T-helper 9 cell (primary cell): ENCODE measurements around the gene EFNB2.

Experiments
- DNase-seq: peaks from one replicate; pipeline ENCODE4 v3.0.0-alpha.2; 2020

EFNB2 gene

DNA sequence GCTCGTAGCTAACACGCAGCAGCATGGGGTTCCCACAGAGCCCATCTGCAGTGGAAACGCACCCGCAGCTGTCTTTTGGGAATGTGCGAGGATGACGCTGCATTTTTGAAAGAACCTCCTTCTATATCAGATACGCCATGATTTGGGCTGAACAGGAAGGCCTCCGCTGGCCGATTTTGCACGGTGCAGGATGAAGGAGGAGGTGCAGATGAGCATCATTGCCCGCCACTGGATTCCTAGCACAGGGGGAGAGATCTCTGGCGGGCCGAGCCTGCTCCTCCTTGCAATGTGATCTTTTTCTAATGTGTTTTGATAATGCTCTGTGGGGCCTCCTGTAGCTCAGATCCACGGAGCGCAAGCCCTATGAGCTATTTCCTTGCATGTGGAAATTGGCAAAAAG lies 55.5 kb downstream of the EFNB2 start:
- no peak for DNase-seq

GRCh38 chr13:106478116-106478515 lies 57.3 kb downstream of the EFNB2 start:
- no peak for DNase-seq

DNA sequence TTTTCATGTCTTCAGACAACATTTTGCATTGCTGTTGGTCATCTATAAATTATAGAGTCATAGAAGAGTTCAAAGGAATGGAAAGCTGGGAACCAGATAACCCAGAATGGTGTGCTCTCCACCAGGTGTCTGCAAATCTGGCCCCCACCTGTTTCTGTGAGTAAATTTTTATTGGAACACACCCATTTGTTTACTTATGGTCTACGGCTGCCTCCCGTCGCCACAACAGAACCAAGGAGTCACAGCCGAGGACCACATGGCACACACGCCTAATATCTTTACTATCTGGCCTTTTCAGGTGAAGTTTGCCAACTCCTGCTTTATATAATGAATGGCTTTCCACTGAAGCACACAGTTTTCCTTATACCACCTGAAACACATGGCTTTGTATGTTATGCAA lies 58.2 kb downstream of the EFNB2 start:
- no peak for DNase-seq

DNA sequence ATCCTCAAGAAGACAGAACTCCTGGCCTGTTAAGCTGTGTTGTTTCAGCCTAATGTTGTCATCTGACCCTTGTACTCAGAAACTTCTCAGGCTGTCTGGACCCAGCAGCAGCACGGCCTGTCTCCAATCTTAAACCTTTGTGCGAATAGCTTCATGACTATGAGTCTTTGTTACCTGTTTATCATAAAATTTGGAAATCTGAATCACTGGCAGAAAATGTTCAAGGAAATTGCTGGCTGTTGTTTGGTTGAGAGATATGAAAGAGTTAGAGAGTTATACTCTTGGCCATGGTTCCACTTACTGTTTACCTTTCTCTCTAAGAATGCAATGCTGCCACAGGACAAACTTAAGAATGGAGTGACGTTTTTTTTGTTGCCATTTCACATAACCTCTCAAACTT lies 59.6 kb downstream of the EFNB2 start:
- no peak for DNase-seq

DNA sequence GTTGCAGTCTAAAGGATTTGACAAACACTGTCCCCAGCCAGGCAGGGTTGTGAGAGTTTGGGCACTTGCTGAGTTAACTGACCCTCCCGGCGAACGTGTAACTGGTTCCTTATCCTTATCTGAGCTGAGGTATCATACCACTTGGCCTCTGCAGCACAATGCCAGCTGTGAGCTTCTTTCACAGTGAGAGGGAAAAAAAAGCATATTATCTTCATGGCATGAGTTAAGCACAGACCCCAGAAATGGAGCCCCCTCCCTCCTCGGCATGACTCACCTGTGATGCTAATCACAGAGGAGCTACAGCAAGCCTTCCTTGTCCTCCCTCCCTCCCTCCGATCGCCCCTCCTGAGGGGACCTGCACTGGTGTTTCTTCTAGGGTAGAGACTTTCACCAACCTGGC lies 60.5 kb downstream of the EFNB2 start:
- DNase-seq, result no peak

- DNase-seq, result no peak
These were observed 62.3 kb downstream of the EFNB2 start for GRCh38 chr13:106473154-106473553.

- DNase-seq, result no peak
These were observed 62.8 kb downstream of the EFNB2 start for GRCh38 chr13:106472621-106473020.

- DNase-seq, result no peak
These were observed 63.4 kb downstream of the EFNB2 start for GRCh38 chr13:106471957-106472543.

DNA sequence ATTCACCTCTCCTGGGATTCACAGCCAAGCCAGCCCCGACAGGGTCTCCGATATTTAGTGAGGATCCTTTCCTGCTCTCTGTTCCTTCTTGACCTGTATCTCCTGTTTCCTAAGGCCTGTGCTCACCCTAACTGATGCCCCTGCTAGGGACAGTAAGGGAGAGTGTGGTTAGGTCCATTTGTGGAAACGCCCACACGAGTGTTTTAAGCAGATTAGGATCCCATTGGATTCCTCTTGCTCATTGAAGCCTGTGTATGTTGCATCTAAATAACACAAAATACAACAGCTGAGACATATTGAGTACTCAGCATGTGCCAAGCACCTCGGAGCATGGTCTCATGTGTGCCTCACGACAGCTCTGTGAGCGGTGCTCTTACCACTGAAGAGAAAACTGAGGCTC lies 64.9 kb downstream of the EFNB2 start:
- DNase-seq, result no peak

DNA sequence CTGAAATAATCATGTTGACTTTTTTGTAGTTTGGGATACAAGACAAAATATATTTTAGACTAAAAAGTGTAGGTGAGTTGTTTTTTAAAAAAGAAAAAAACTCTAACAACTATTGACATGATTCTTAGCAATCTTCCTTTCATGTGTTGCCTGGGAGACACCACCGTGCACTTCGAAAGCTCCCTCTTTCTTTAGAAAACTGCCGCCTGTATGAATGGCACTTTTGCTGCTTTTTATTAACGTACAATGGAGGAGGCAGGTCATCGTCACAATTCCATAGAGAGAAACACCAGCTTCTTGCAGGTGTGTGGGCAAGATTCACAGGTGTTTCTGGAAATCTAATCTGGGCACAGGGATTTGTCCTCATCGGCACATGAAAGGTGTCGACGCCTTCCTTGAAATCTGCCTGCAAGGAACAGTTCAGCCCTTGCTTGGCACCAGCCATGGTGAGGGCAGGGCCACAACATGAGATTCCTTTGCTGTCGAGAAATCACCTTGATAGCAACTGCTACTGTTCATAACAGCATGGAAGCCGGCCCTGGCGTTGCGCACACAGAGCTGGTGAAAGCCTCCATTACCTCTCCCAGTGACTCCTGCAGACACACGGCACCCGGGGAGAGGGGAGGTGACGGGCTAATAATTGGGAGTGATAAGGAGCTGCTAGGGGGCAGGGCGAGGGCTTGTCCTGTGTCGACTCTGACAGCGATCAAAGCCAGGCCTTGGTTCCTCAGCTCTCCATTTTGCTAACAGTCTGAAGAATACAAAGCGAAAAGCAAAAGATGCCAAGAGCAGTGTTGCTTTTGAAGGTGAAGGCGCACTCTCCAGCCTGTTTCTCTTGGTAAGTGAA lies 66.5 kb downstream of the EFNB2 start:
- DNase-seq, result no peak

GRCh38 chr13:106468207-106468606 lies 67.3 kb downstream of the EFNB2 start:
- no peak for DNase-seq

GRCh38 chr13:106467427-106468122 lies 67.9 kb downstream of the EFNB2 start:
- no peak for DNase-seq

DNA sequence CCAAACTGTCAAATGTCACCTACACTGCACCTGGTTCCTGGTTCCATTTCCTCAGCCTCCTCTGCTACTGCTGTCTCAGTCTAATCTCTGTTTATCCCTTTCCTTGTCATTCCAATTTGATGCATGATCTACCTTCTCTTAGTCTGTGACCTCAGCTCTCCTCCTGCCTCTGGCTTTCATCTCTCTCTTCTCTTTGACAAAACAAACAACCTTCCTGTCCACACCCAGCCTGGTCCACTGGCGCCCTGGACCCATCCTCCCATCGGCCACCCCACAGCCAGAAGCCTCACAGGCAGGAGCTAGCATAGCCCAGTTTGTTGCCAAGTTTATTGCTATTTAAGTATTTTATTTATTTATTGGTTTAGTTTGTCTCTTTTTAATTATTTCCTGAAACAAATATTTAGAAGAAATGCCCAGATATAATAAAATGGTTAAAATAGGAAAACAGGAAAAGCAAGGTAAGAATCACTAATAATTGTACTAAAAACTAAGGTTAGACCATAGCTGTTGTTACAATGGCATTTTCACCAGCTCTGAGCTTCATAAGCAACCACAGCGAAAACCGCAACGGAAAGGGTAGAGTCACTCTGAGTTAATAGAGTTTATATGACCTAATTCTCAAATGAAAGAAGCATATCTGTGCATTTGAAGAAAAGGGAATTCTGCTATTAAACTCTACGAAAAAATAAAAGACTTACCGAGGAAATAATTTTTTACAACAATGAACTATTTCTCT lies 68.6 kb downstream of the EFNB2 start:
- no peak for DNase-seq

GRCh38 chr13:106464076-106464475 lies 71.4 kb downstream of the EFNB2 start:
- DNase-seq, result no peak

- DNase-seq, result no peak
These were observed 72.8 kb downstream of the EFNB2 start for GRCh38 chr13:106462710-106463109.

GRCh38 chr13:106455777-106456176 lies 79.7 kb downstream of the EFNB2 start:
- no peak for DNase-seq

DNA sequence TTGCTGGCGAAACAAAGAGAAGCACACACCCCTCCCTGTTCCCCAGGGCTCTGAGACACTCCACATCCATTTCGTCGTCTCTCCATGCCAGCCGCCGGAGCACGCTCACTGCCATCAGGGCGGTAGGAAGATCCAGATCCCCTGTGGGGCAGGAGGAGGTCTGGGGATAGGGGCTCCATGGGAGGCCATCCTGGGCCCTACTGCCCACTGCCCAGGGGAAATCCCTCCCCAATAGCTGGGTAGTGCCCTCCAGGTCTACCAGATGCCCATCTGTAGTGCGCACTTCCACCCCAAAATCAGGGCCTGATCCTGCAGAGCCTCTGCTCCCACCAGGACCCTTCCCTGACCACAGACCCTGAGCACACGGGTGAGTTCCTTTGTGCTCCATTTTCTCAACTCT lies 80.3 kb downstream of the EFNB2 start:
- DNase-seq, result no peak

- no peak for DNase-seq
These were observed 82.4 kb downstream of the EFNB2 start for GRCh38 chr13:106453101-106453500.

- DNase-seq, result no peak
These were observed 84.5 kb downstream of the EFNB2 start for GRCh38 chr13:106450991-106451390.

DNA sequence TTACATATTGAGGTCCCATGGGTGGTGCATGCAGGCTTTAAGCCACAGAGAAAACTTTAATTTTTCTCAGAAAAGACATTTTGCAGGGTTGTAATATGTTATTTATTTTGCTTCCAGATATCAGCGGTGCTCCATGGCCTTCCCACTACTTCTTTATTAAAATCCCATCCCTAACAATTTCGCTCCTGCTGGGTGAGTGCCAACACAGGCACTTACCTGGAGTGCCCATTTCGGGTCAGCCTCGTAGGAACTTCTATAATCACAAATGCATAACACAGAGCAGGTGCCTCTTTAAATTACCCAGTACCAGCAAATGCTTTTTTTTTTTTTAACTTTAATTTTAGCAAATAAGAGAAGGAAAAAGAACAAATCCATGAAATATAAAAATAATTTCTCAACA lies 86.4 kb downstream of the EFNB2 start:
- DNase-seq, result no peak

GRCh38 chr13:106445996-106446395 lies 89.5 kb downstream of the EFNB2 start:
- no peak for DNase-seq

GRCh38 chr13:106443607-106444322 lies 91.7 kb downstream of the EFNB2 start:
- no peak for DNase-seq

- no peak for DNase-seq
These were observed 94.6 kb downstream of the EFNB2 start for GRCh38 chr13:106440866-106441265.
